ENCODE results near the gene FAM186B. TPM values are rescaled to one million over a fixed set of nuclear protein-coding genes. Genes with fewer than 3 reads are reported as not detected.

FAM186B gene
- total RNA-seq, 1 donor from 2014 or later = 0.46 TPM

DNA sequence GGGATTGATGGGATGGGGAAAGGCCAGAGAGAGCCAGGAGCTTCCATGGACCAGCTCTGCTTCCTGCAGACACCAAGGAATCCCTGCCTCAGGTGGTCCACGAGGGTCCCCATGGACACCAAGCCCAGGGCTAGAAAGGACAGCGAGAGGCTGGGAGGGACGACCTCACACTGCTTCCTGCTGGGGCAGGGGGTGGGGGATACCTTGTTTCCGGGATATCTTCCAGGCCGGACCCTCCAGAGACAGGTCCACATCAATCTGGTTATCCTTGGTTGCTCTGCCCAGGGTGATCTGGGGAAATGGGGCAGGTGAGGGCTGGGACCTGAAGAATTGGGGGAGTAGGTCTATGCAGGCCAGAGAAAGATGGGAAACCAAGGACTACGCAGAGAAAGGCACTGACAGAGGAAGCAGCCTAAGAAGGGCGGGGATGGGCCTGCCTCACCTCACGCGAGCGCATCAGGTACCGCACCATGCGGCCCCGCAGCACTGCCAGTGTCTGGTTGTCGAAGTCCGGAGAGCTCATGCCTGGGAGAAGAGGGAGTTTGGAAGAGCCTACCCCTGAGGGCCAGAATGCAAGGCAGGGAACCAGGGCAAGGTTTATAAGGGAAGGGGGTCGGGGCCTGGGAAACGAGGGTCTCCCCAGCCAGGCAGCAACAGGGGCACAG lies 46.3 kb downstream of the FAM186B start:
- intact Hi-C loops (cut with DNase I) = no loop called here
- ATAC-seq (ENCODE audit: poor library complexity) (no peak), DNase-seq (no peak)

DNA sequence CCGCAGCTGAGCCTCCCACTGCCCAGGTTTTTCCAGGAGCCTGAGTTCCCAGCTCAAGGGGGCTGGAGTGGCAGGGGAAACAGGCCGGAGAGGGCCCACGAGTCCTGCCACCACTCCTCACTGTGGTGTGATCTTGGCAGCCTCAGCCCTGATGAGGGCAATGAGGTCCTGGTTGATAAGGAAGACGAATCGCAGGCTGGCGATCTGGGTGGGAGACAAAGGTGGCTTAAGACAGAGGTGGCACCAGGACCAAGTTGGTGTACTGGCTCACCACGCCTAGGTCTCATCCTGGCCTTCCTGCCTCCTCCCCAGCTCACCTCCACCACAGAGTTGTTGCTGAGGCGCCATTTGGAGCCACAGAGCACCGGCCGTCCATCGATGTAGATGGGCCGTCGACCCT lies 46.9 kb downstream of the FAM186B start:
- intact Hi-C loops (cut with DNase I) = no loop called here
- ATAC-seq (ENCODE audit: poor library complexity) (no peak), DNase-seq (no peak)

DNA sequence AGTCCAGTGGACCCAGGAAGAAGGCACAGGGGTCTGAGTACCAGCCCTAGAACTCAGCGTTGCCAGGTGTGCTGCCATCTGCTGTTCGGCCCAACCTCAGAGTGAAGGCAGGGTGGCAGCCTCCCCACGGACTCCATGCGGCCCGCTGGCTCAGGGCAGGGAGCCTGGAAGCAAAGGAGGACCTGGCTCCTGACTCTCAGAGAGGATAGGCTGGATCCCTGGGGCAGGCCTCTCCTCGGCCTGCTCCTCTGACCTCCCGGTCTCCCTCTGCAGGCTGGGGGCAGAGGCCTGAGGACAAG lies 47.6 kb downstream of the FAM186B start:
- ATAC-seq (ENCODE audit: poor library complexity) = peak; percentile 29

DNA sequence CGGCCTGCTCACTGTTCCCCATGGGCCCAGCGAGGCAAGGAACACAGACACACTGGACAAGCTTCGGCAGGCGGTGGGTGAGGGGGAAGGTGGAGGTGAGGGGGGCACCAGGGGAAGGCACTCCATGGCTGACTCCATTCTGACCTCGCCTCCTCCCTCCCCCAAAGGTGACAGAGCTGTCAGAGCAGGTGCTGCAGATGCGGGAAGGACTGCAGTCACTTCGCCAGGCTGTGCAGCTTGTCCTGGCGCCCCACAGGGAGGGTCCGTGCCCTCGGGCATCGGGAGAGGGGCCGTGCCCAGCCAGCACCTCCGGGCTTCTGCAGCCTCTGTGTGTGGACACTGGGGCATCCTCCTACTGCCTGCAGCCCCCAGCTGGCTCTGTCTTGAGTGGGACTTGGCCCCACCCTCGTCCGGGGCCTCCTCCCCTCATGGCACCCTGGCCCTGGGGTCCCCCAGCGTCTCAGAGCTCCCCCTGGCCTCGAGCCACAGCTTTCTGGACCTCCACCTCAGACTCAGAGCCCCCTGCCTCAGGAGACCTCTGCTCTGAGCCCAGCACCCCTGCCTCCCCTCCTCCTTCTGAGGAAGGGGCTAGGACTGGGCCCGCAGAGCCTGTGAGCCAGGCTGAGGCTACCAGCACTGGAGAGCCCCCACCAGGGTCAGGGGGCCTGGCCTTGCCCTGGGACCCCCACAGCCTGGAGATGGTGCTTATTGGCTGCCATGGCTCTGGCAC lies 48.1 kb downstream of the FAM186B start:
- ATAC-seq (ENCODE audit: poor library complexity) (no peak), DNase-seq (no peak)
- intact Hi-C loops (cut with DNase I) = no loop called here

More for the DNA sequence above, 47.6 kb downstream of the FAM186B start:
- intact Hi-C loops (cut with DNase I) = no loop called here
- no peak for DNase-seq

DNA sequence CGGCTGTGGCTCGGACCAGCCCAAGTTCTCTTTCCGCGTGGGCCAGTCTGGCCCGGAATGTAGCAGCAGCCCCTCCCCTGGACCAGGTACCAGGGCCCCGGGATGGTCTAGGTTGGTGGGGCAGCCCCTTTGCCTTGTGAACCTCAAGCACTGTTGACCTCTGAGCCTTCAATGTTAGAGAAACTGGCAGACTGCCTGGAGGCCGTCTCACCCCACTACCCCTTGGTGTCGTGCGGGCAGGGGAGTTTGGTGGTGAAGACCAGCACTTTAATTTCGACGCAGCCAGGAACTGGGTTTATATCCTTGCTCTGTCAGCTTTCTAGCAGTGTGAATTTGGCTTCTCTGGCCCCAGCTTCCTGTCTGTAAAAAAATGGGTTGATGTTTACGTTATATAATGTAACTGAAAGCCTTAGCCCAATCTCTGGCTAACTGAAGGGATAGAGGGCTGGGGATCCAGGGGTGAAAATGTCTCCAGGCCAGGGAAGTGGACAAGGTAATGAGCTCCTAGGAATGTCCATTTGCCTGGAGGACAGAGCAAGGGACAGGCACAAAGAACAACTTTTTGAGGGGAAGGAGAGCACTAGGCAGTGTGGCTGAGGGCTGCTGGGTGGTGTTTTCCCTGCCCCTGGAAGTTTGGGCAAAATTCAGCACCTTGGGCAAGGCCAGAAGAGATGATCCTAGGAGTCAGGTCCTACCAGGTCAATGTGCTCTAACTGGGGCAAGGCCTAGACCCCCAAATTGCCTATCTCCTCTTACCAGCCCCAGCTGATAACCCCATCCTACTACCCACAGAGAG lies 48.9 kb downstream of the FAM186B start:
- intact Hi-C loops (cut with DNase I) = no loop called here
- no peak for DNase-seq
- no peak for ATAC-seq (ENCODE audit: poor library complexity)

DNA sequence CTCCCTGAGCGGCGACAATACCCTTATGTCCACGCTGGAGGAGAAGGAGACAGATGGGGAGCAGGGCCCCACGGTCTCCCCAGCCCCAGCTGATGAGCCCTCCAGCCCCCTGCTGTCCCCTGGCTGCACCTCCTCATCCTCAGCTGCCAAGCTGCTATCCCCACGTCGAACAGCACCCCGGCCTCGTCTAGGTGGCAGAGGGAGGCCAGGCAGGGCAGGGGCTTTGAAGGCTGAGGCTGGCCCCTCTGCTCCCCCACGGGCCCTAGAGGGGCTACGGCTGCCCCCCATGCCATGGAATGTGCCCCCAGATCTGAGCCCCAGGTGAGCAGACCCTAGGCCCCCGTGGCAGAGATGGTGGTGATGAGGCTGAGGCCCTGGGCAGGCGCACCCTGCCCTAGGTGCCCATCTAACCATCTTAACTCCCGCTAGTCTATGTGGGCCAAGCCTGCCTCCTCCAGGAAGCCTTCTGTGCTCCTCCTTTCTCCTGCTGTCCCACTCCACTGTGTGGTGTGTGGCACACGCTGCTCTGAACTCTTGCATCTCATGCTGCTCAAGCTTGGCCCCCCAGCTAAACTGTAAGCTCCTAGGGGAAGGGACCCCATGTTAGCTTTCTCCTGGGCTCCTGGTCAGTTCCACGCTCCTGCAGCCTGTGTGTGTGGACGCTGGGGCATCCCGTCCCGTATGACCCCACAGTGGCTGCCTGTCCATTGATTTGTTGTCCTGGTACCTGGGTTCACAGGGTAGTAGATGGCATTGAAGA lies 49.6 kb downstream of the FAM186B start:
- no peak for DNase-seq
- no peak for ATAC-seq (ENCODE audit: poor library complexity)
- intact Hi-C loops (cut with DNase I) = no loop called here

DNA sequence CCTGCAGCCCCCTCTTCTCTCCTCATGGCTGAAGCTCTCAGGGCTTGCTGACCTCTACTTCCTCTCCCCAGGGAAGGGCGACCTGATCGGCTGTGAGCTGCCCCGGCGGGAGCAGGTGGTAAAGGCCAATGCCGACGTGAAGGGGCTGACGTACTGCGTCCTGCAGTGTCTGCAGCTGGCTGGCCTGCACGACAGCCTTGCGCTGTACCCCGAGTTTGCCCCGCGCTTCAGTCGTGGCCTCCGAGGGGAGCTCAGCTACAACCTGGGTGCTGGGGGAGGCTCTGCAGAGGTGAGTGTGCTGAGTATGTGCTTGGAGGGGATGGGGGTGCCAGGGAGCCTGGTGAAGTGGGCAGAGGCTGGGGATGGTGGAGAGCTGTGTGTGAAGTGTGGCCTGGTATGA lies 51.2 kb downstream of the FAM186B start:
- DNase-seq = no peak
- ATAC-seq (ENCODE audit: poor library complexity) = no peak
- intact Hi-C loops (cut with DNase I) = no loop called here

DNA sequence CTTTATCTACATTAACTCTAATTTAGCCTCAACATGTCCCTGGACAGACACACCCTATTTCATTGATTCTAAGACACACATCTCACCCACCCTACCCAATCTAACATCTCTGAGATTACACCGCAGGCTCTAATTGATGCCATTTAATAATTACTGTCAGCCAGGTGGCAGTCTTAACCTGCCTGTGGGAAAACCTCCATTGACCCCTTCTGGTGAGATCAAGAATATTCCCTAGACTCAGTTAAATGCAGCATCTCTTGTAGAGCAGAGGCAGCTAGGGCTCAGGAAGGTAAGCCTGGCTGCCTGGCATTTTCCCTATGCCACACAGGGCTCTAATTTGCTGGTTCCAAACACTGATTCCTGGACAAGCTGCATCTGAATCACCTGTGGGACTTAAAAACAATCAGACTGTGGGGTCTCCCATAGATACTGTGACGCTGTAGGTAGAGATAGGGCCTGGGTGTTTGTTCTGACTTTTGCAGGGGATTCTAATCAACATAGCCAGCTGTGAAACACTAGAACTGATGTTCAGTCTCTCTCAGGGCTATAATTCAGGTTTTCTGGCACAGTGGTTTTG lies 51.8 kb downstream of the FAM186B start:
- ATAC-seq (ENCODE audit: poor library complexity) = peak; percentile 9
- no peak for DNase-seq
- intact Hi-C loops (cut with DNase I) = no loop called here

DNA sequence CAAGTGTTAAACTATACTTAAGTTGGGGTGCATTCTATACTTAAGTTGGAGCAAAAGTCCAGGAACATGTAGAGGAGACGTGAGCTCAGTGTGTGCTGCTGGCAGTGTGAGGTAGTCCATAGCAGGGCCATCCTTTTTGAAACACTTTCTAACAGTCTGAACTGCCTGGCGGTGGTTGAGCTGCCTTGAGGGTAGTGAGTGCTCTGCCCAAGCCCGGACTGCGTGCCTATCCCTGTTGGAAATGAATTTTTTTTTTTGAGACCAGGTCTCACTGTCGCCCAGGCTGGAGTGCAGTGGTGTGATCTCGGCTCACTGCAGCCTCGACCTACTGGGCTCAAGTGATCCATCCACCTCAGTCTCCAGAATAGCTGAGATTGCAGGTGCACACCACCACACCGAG lies 52.5 kb downstream of the FAM186B start:
- DNase-seq = no peak
- no peak for ATAC-seq (ENCODE audit: poor library complexity)
- intact Hi-C loops (cut with DNase I) = no loop called here

DNA sequence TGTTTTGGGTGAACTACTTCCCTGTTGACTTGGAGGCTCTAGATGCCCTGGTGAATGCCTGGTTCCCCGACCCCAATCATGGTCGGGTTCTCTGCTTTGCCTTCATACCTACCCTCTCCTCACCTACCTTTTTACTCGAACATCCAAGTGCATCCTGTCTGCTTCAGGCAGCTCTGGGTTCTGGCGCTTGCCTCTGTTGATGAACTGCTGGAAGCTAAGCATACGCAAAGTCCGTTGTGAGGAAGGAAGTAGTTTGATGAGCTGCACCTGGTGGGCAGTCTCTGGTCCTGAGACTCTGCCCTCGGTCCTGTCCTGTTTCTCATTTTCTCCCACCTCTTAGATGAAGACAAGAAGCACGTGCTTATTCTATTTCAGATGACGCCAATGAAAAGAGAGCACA lies 53.0 kb downstream of the FAM186B start:
- no peak for DNase-seq
- intact Hi-C loops (cut with DNase I) = no loop called here
- no peak for ATAC-seq (ENCODE audit: poor library complexity)

DNA sequence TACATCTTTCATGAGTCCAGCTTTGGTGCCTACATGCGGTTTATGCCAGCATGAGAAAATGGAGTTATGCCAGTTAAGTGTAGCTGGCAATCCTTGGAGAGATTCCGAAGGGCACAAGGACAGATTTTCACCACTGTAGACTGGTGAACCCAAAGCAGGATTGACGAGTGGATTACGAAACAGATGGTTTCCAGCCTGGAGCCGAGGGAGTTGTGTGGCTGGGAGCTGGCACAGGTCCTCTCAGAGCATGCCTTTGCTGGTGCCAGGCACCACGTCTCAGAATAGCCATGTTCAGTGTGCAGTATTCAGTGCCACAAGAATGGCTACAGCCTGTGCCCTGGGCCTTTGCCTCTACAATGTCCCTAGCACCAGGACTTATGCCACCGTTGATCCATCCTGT lies 53.4 kb downstream of the FAM186B start:
- ATAC-seq (ENCODE audit: poor library complexity) (peak; percentile 59), DNase-seq (no peak)
- intact Hi-C loops (cut with DNase I) = no loop called here

DNA sequence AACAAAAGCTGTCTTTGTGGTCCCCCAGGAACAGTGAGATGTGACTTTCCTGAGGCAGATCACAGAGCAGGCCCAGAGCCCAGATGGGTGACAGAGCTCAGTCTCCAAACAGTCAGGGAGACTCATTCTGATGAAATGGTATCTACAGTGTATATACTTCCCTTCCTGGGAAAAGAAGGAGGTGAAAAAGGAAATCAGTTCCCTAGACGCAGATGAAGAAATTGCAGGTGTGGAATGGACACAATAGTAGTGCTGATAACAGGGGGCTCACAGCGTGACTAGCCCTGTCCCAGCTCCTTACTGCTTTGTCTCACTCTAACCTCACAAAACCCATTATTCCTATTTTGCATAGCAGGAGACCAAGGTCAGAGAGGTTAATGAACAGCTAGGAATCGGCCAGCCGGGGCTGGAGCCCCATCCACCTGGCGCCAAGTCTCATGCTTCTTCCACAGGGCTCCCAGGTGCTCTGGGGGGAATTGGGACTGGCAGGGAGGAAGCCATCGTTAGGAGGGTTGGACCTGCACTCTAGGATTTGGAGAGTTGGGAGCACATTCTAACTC lies 54.7 kb downstream of the FAM186B start:
- DNase-seq = no peak
- intact Hi-C loops (cut with DNase I) = no loop called here
- no peak for ATAC-seq (ENCODE audit: poor library complexity)

DNA sequence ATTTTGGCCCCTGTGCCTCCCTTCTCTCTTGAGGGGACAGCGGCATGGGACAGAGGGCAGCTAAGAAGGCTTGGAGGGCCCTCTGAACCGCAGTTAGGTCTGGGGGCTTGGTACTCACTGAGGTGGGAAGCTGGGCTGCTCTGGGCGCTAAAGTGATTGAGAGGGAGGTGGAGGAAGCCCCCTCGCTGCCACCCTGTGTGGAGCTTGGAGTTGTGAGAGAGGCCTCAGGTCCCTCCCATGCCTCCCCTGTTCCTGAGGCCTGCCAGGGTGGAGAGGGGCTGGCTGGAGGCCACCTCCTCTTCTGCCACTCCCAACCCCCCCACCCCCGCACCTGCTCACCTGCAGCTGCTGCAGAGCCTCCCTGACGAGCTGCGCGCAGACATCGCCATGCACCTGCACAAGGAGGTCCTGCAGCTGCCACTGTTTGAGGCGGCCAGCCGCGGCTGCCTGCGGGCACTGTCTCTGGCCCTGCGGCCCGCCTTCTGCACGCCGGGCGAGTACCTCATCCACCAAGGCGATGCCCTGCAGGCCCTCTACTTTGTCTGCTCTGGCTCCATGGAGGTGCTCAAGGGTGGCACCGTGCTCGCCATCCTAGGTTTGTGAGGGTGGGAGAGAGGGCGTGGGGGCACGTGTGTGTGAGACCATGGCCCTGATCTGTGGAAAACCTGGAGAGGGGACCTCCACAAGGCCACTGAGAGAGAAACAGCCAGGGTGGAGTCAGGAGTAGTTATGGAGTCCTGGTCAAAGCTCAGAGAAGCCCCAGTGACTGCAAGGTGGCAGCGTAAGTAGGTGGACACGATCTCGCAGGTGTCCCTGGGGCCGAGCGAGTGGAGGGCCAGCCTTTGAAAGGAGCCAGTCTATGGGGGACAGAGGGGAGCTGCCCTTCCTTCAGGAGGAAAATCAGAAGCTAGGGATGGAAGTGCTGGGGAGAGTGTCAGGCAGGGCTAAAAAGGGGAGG lies 55.4 kb downstream of the FAM186B start:
- no peak for DNase-seq
- ATAC-seq (ENCODE audit: poor library complexity) = no peak
- intact Hi-C loops (cut with DNase I) = no loop called here

DNA sequence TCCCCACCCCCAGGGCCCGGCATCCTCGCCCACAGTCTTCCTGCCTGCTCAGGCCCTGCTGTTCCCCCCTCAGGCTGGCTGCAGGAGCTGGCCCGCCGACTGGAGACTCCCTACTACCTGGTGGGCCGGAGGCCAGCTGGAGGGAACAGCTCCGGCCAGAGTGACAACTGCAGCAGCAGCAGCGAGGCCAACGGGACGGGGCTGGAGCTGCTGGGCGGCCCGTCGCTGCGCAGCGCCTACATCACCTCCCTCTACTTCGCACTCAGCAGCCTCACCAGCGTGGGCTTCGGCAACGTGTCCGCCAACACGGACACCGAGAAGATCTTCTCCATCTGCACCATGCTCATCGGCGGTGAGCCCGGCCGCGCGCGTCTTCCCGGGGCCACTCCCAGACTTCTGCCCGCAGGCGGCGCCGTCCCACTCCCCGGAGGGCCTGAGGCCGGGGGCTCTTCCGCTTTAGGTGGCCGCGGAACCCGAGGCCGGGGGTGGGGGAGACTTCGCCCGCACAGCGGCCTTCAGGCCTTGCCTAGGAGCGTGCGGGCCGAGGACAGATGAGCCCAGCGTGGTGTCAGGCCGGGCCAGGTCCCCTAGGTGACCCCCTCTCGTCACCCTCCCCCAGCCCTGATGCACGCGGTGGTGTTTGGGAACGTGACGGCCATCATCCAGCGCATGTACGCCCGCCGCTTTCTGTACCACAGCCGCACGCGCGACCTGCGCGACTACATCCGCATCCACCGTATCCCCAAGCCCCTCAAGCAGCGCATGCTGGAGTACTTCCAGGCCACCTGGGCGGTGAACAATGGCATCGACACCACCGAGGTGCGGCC lies 56.4 kb downstream of the FAM186B start:
- intact Hi-C loops (cut with DNase I) = no loop called here
- ATAC-seq (ENCODE audit: poor library complexity) (peak; percentile 51), DNase-seq (no peak)

DNA sequence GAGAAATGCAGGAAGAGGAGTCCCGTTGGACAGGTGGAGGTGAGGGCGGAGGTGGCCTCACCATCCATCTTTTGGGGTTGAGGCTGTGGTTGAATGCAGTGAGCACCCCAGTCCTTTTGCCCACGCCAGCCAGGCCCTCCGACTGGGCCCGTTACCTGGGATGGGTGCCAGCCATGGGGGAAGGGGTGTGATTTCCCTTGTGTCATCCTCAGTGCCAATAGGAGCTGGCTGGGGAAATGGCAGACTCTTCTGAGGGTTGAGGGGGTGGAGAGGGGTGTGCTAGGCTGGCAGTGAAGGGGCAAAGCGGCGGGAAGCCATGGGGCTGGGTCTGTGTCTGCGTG lies 57.0 kb downstream of the FAM186B start:
- ATAC-seq (ENCODE audit: poor library complexity) (no peak), DNase-seq (no peak)
- intact Hi-C loops (cut with DNase I) = no loop called here

DNA sequence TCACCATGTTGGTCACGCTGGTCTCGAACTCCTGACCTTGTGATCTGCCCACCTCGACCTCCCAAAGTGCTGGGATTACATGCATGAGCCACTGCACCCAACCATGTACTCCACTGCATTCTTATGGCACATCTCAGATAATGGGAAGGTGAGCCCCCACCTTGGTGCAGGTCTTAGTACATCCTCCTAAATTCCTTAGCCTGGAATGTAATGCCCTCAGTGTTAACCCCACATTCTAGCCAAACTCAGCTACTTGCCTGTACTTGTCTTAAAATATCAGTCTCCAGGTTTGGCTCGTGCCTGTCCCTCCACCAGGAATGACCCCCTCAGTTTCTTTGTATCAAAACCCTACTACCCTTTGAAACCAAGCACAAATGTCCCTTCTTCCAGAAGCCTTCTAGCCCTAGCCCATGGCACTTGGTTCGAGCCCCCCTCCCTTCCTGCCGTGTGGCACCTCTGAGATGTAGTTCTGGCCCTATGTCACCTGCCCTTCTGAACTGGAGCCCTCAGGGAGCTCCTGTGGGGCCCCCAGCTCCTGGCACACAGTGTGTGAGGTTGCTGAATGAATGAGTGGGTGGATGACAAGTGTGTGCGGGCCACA lies 58.2 kb downstream of the FAM186B start:
- intact Hi-C loops (cut with DNase I) = no loop called here
- ATAC-seq (ENCODE audit: poor library complexity) = no peak
- no peak for DNase-seq

DNA sequence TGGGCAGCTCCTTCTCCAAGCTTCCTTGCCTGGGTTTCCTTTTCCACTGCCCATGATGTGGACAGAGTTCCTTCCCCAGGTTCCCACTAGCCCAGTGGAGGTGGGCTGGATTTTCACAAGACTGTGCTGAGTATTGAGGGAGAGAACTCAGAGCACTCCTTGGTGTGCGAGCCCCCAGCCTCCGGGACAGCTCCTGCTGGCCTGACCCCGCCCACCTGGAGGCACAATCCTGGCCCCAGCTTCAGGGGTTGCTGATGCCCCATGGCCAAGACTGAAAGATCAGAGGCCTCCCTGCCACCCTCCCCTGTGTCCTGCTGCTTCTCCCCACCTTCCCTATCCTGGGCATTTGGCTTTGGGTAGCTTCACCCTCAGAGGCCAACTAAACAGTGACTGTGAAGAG lies 59.0 kb downstream of the FAM186B start:
- ATAC-seq (ENCODE audit: poor library complexity) (no peak), DNase-seq (peak; percentile 26)
- intact Hi-C loops (cut with DNase I) = no loop called here
